Esophagus muscularis mucosa (tissue), 4 donors: ENCODE data around the gene CTDP1. TPM values are rescaled to one million over a fixed set of nuclear protein-coding genes. Genes with fewer than 3 reads are reported as not detected.

Experiments
- DNase-seq: peaks from one replicate; pipeline ENCODE4 v3.0.0-alpha.2; 2017; ENCODE audit errors: extremely low spot score
- H3K27ac ChIP-seq, 4 donors: fragments of 200-600 bp; sonication (generic); replicated peaks in 1 of 4; 1 replicate in 3 of 4; 2 replicates in 1 of 4; pipeline ENCODE4 v1.5.1; 2016 to 2019; ENCODE audit warnings: mild to moderate bottlenecking in 1 of 4
- H3K27me3 ChIP-seq, 4 donors: fragments of 200-600 bp; sonication (generic); one replicate each; pipeline versions ENCODE4 v1.5.1 to v1.6.0; 2016 to 2019
- H3K36me3 ChIP-seq, 4 donors: fragments of 200-600 bp; sonication (generic); one replicate each; pipeline ENCODE4 v1.5.1; 2016 to 2019
- H3K4me1 ChIP-seq, 4 donors: fragments of 200-600 bp; sonication (generic); one replicate each; pipeline ENCODE4 v1.5.1; 2016 to 2019
- H3K4me3 ChIP-seq, 4 donors: fragments of 200-600 bp; sonication (generic); 1 replicate in 2 of 4; 2 replicates in 2 of 4; pipeline ENCODE4 v1.5.1; 2016 to 2019; ENCODE audit warnings: mild to moderate bottlenecking in 4 of 4, moderate library complexity in 1 of 4
- H3K9me3 ChIP-seq, 4 donors: fragments of 200-600 bp; sonication (generic); 1 replicate in 3 of 4; 2 replicates in 1 of 4; pipeline ENCODE4 v1.5.1; 2016 to 2019
- CTCF ChIP-seq, 3 experiments: fragments of 200-600 bp in 2 of 3; fragments of 450-650 bp in 1 of 3; sonication (generic) in 2 of 3; IDR thresholded peaks; one replicate each; pipeline ENCODE4 v1.5.1; 2017 to 2019; ENCODE audit warnings: antibody characterized with exemption in 3 of 3, mild to moderate bottlenecking in 2 of 3, moderate library complexity in 1 of 3
- EP300 ChIP-seq: sonication (generic); formaldehyde crosslinking; IDR thresholded peaks from one replicate; pipeline ENCODE4 v1.6.1; 2017; ENCODE audit warnings: antibody characterized with exemption
- POLR2A ChIP-seq: fragments of 450-650 bp; IDR thresholded peaks from one replicate; pipeline ENCODE4 v1.6.1; 2017; ENCODE audit warnings: antibody characterized with exemption, moderate library complexity, mild to moderate bottlenecking, low read depth
- POLR2AphosphoS5 ChIP-seq, 2 donors: sonication (generic); formaldehyde crosslinking; IDR thresholded peaks; one replicate each; pipeline ENCODE4 v1.6.1; 2017; ENCODE audit warnings: antibody characterized with exemption in 2 of 2
- WGBS: methylation state at CpG from one replicate; pipeline ENCODE4 v1.1.5; 2018; 5-methylcytosine and 5-hydroxymethylcytosine counted together
- intact Hi-C: fragments of 100-400 bp; cut with DNase I; formaldehyde crosslinking; loops from one replicate; pipeline ENCODE4 v1.15.1; 2023
- total RNA-seq, 4 donors: library from RNA; depleted of rRNA; stranded (reverse); fragments of >200 nt; gene quantifications; one replicate each; pipeline versions ENCODE4 v1.1.0 to v1.2.1, GENCODE V29; 2016

The CTDP1 gene
- total RNA-seq, 4 donors from 2014 or later = 22.0 to 28.5 (median 24.5) TPM

- intact Hi-C loops = no loop called here
- H3K36me3 ChIP-seq = peaks cover 58 to 98% (median 88%) of the 10 kb centered on the region in 4 donors
- no peaks in the 10 kb centered on the region for H3K27me3 ChIP-seq
- TF ChIP-seq CTCF (IDR thresholded peaks at IDR 0.05) (no peak), POLR2AphosphoS5 (IDR thresholded peaks at IDR 0.05) (no peak), EP300 (no peak), POLR2A (no peak)
- H3K9me3 ChIP-seq = peaks cover 0 to 14% (median 3%) of the 10 kb centered on the region in 4 donors
- DNase-seq = no peak
- no peak overlapping the region for H3K4me3 ChIP-seq
- H3K27ac ChIP-seq = no peak overlapping the region
- 97% methylated on average over 6 of the region's 9 CpGs for WGBS
- H3K4me1 ChIP-seq = no peaks in the 10 kb centered on the region
Observed at GRCh38 chr18:79732721-79733025, 53.1 kb downstream of the CTDP1 start.

- H3K27ac ChIP-seq = no peak overlapping the region
- WGBS = 90% methylated on average over 38 of the region's 38 CpGs
- H3K36me3 ChIP-seq = peaks cover 63 to 97% (median 90%) of the 10 kb centered on the region in 4 donors
- intact Hi-C loops = no loop called here
- TF ChIP-seq CTCF (IDR thresholded peaks at IDR 0.05) (no peak), EP300 (no peak), POLR2A (no peak), POLR2AphosphoS5 (IDR thresholded peaks at IDR 0.05) (no peak)
- no peaks in the 10 kb centered on the region for H3K27me3 ChIP-seq
- H3K4me3 ChIP-seq = no peak overlapping the region
- peaks cover 0 to 14% (median 3%) of the 10 kb centered on the region in 4 donors for H3K9me3 ChIP-seq
- no peak for DNase-seq
- H3K4me1 ChIP-seq = no peaks in the 10 kb centered on the region
Observed at GRCh38 chr18:79733135-79733701, 53.6 kb downstream of the CTDP1 start.

- WGBS = 80% methylated on average over 33 of the region's 33 CpGs
Observed at GRCh38 chr18:79733986-79734770, 54.6 kb downstream of the CTDP1 start.

GRCh38 chr18:79735071-79735980 lies 55.7 kb downstream of the CTDP1 start:
- H3K27ac ChIP-seq = no peak overlapping the region
- peaks cover 0 to 14% (median 3%) of the 10 kb centered on the region in 4 donors for H3K9me3 ChIP-seq
- DNase-seq = no peak
- intact Hi-C loops = no loop called here
- no peaks in the 10 kb centered on the region for H3K4me1 ChIP-seq
- no peak overlapping the region for H3K4me3 ChIP-seq
- H3K36me3 ChIP-seq = peaks cover 49 to 92% (median 84%) of the 10 kb centered on the region in 4 donors
- no peak for TF ChIP-seq POLR2AphosphoS5 (IDR thresholded peaks at IDR 0.05)
- no peak for TF ChIP-seq EP300
- no peak for TF ChIP-seq CTCF (IDR thresholded peaks at IDR 0.05)
- TF ChIP-seq POLR2A = no peak
- H3K27me3 ChIP-seq = no peaks in the 10 kb centered on the region
- WGBS = 93% methylated on average over 63 of the region's 63 CpGs

More at GRCh38 chr18:79733986-79734770, 54.6 kb downstream of the CTDP1 start:
- Histone ChIP-seq H3K9me3 (peaks cover 0 to 14% (median 3%) of the 10 kb centered on the region in 4 donors), H3K27ac (no peak overlapping the region), H3K4me3 (no peak overlapping the region), H3K4me1 (no peaks in the 10 kb centered on the region), H3K27me3 (no peaks in the 10 kb centered on the region), H3K36me3 (peaks cover 59 to 97% (median 90%) of the 10 kb centered on the region in 4 donors)
- no peak for TF ChIP-seq POLR2A
- no peak for TF ChIP-seq EP300
- no peak for TF ChIP-seq POLR2AphosphoS5 (IDR thresholded peaks at IDR 0.05)
- no peak for TF ChIP-seq CTCF (IDR thresholded peaks at IDR 0.05)
- intact Hi-C loops = no loop called here
- no peak for DNase-seq
